Activated naive CD4-positive, alpha-beta T cell treated with anti-CD3 and anti-CD28 coated beads, Interleukin-2, amount 50 U/mL, for 16 hours (primary cell): ENCODE measurements around the gene BNIP1.

Experiments
- DNase-seq: peaks from one replicate; pipeline ENCODE4 v3.0.0-alpha.2; 2020

Gene BNIP1

DNA sequence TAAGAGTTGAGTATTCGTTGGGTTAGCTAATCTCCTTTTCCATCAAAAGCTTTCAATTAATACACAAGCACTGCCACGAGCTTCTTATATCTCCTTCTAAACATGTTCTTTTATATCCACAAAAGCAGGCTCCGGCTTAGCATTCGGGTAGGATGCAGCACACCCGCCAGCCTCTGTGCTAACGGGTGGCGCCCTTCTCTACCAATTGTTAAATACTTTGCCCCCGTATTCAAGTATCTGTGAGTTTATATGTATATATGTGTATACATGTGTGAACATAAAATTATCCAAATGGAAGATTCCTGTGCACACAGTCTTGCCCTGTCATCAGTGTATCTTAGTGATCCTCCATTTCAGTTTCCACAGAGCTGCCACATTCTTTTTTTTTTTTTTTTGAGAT, 27.8 kb downstream of the BNIP1 start:
- DNase-seq = no peak

DNA sequence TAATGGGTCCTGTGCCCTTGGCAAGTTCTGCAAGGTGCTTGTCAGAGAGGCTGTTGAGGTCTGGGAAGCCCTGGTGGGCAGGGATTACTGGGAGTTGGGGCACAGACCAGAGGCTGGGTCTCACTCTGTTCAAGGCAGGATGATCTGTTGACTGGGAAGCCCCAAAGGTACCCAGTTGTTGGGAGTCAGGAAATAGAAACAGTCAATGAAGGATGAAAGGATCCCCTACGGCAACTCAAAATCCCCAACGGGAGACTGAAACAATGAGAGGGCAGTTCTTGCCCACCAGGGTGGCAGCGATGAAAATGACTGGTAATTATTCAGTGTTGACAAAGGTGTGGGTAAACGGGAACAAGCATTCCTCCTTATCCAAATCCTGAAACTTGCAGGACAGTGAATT, 31.2 kb downstream of the BNIP1 start:
- no peak for DNase-seq

DNA sequence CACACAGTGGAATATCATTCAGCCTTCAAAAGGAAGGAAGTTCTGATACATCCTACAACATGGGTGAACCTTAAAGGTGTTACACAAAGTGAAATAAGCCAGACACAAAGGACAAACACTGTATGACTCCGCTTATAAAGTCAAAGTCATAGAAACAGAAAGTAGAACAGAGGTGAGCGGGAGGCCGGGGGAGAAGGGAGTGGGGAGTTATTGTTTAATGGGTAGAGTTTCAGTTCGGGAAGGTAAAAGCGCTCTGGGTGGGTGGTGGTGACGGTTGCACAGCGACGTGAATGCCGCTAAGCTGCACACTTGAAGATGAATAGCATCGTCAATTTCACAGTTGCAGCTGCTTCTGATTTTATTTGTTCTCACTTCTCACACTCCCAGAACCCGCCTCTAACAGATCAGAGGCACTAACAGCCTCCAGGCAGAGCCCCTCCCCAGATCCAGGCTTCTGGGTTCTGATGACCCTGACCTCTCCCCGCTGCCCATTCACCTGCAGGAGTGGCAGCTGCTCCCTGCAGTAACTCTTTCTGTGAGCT, 34.1 kb downstream of the BNIP1 start:
- no peak for DNase-seq

DNA sequence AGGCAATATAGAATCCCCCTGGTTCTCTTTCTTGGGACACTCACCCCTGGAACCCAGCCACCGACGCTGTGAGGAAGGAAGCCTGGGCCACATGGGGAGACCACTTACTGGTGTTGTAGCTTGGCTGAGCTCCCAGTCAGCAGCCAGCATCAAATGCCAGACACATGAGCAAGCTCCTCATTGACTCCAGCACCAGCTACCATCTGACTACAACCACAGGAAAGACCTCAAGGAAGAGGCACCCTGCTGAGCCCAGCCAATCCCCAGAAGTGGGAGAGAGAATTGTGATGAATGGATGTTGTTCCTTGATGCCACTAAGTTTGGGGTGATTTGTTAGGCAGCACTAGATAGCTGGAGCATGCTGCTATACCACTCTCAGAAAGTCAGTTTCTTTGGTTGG, 36.0 kb downstream of the BNIP1 start:
- no peak for DNase-seq

DNA sequence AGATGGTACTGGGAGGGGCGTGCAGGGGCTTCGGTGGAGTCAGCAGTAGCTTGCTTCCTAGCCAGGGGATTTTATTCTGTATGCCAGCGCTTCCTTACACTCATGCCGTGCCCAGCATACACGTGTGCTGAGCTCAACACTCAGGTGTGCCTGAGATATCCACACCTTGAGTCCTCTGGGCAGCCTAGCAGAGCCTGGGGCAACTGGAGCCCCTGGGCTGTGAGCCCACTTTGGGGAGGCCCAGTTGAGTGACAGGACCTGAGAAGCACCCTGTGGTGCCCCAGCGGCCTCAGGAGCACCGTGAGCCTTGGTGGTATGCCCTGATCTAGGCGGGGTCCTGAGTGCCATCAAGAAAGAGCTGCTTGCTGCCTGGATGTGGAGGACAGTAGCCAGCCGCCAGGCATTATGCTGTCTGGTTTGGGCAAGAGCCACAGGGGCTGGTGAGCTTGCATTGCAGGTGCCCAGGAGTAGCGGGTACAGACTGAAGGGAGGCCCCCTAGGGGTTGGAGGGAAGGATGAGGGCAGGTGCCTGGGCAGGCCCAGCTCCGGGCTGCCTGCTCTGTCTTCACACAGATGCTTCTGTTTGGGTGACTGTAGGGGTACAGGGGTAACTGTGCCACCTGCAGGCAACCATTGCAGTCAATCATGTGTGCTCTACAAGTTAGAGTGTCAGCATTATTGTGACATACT, 42.9 kb downstream of the BNIP1 start:
- DNase-seq = no peak

DNA sequence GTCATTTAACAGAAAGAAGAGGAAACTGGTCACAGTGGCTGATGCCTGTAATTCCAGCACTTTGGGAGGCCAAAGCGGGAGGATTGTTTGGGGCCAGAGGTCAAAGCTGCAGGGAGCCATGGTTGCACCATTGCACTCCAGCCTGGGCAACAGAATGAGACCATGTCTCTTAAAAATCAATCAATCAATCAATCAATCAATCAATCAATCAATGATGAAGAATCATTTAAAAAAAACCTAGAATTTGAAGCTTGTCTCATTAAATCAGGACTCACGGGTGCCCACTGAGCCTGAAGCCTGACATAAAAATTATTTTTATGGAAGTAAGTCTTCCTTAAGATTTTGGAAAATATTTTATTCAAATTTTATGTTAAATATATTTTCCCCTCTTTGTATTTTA, 43.9 kb downstream of the BNIP1 start:
- DNase-seq = no peak

DNA sequence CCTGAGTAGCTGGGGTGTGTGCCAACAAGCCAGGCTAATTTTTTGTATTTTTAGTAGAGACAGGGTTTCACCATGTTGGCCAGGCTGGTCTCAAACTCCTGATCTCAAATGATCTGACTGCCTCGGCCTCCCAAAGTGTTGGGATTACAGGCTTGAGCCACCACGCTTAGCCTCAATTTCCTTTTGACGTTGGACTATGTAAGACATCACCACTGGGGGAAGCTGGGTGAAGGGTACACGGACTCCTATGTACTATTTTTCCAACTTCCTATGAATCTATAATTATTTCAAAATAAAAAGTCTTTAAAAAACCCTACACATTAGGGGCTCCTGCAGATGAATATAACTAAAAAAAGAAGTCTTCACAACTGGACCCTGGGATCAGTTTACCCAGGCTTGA, 46.7 kb downstream of the BNIP1 start:
- no peak for DNase-seq

DNA sequence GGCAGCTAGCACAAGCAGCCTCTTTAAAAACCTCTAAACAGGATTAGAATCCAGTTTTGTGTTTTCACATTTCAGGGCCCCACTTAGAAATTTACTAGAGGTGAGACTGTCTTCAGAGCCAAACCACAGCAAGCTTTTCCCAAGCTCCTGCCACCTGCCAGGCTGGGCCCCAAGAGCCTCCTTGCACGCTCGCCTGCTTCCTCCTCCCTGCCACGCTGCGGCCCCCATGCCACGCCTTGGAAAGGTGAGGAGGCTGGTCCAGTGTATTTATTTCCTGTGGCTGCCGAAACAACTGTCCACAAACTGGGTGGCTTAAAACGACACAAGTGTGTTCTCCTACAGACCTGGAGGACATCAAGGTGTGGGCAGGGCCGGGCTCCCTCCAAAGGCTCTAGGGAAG, 47.2 kb downstream of the BNIP1 start:
- DNase-seq = no peak

DNA sequence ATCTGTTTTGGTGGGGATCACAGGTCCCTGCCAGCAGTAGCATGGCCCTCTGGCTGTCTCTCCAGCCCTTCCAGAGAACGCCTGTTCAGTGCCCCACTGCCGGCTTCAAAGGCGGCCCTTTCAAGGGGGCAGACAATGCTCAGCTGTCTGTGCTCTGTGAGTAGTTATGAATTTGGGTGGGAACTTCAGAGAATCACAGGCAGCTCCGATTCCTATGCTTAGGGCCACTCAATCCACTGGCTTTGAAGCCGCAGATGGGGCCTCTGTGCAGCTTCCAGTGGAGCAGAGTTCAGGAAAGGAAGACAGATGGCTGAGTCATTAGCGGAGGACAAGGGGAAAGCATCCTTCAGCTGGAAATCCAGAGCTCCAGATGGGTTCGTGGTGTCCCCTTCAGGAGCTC, 48.2 kb downstream of the BNIP1 start:
- no peak for DNase-seq

DNA sequence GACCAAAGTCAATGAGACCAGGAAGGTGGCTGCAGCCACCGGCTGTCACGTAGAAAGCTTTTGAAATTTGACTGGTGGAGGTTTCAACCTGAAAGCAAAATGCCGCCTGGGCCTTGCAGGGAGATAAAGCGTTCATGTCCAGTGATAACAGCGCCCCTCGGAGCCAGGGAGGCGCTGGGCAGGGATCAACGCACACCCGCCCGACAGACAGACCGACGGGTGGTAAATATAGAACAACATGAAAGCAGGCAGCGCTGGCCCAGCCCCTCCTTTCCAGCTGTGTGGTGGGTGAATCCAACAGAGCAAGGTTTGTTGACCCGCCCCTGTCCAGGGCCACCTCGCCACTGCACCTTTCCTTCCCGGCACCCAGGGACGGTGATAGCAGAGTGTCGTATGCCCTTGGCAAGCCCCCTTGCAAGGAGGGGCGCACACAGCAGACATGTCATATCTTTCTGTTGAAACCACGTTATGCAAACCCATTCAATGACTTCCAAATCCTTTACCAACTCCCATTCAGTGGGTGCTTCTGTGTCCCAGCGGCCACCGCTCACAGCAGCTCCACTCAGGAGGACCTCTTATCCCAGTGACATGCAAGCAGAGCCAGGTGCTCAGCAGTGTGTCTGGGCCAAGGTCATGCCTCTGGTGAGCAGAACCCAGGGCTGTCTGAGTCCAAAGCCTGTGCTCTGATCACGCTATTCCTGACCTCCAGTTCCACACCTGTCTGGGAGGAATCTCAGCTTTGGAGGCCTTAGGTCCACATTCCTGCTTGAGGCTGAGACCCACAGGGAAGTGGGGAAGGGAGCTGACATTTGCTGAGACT, 52.0 kb downstream of the BNIP1 start:
- DNase-seq = no peak

DNA sequence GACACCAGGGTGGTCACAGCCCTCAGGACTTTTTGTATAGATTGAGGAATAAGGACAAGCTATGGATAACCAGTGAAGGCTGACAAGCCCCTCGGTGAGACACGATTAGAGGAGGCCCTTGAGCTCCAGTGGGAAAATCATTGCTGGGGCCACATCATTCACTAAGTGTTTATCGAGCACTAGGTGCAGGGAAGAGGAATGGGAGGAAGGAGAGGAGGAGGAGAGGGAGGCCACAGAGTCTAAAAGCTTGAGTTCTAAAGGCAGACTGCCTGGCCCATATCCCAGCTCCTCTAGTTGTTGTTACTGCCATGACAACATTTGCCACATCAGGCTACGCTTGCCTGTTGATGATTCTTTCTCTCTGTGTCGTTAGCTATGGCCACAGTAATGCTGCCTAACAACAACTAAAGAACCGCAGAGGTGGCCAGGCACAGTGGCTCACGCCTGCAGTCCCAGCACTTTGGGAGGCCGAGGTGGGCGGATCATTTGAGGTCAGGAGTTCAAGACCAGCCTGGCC, 53.1 kb downstream of the BNIP1 start:
- DNase-seq = no peak

DNA sequence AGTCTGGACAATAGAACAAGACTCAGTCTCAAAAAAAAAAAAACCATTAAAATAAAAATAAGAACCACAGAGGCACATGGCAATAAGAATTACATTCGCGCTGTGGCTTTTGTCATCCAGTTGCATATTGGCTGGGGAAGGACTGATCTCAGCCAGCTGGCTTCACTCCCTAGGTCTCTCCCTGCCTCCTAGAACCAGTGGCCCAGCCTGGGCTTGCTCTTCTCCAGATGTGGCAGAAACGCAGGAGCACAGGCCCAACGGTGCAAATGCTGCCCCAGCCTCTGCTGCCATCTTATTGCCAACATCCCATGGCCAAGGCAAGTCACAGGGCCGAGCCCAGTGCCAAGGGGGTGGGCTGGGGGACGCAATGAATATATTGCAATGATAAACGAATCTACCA, 53.7 kb downstream of the BNIP1 start:
- no peak for DNase-seq

DNA sequence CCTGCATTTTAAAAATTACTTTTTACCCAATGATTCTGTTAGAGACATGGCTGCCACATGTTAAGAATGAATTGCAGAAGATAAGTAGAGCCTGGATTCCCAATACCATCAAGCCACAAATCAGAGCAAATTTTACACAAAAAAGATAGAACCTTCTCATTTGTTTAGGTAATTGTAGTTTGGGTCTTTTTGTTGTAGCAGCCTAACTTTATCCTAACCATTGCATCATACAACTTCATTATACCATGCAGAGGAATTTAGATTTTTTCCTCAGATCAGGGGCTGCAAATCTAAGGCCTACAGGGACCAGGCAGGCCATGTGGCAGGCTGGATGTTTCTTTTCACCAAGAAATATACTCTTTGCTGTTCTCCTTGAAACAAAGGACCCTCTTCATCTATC, 56.0 kb downstream of the BNIP1 start:
- DNase-seq = no peak

DNA sequence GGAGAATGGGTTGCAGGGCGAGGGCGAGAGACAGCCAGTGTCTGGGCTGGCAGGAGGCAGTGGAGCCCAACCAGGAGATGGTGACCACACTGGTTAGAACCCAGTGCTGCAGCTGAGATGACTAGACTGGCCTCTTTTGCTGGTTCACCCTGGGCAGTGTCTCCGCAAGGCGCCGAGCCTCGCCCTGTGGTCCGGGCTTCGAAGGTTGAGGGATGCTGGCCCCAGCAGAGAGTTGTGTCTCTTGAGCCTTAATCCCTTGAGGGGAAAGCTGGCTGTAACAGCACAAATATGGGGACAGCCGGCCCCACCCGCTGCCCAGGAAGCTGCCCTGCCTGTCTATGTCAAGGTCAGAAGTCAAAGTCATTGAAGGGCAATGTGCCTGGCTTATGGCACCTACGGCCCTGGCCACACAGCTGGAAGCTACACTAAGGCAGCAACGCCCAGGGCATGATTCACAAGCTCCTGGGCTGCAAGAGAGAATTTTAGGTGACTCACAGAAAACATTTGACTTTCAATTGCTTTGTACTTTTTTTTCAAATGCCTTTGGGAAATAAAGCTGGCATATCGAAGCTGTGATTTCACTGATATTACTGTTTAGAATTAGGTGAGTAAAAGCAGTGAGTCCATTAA, 57.4 kb downstream of the BNIP1 start:
- DNase-seq = no peak

DNA sequence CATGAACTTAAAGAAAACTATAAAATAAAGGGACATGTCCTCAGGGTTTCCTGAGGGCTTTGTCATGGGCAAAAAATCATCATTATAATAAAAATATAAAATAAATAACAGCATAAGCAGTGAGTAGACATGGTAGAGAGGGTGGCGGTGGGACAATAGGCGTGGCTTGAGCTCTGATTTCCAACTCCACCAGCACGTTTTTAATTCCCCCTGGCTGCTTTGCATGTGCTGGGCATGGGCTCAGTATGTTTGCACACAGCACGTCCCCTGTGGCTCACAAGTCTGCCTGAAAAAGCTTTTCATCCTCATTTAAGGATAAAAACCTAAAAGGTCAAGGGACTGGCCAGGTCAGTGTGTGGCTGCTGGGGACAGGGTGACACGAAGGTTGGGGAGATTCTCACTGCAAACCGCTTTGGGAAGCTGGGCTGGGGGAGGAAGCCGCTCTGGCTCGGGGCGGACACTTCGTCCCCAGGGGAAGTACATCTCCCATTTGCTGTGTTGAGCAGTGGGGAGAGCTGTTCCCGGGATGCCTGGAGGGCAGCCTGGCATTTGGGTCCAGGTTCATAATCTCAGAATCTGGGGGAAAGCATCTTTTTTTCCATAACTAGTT, 58.0 kb downstream of the BNIP1 start:
- no peak for DNase-seq

DNA sequence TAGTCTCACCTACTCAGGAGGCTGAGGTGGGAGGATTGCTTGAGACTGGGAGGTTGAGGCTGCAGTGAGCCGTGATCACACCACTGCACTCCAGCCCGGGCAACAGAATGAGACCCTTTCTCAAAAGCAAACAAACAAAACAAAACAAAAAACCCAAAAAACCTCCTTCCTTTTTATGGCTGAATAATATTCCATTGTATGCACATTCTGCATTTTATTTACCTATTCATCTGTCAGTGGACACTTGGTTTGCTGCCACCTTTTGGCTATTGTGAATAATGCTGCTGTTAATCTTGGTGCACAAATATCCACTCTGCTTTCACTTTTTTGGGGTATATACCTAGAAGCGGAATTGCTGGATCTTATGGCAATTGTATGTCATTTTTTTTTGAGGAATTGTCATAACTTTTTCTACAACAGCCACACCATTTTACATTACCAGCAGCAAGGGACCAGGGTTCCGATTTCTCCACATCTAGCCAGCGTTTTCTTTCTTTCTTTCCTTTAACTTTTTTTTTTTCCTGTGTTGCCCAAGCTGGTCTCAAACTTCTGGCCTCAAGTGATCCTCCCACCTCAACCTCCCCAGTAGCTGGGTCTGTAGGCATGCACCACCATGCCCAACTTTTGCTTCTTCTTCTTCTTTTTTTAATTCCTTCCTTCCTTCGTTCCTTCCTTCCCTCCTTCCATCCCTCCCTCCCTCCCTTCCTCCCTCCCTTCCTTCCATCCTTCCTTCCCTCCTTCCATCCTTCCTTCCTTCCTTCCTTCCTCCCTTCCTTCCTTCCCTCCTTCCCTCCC, 60.1 kb downstream of the BNIP1 start:
- no peak for DNase-seq

DNA sequence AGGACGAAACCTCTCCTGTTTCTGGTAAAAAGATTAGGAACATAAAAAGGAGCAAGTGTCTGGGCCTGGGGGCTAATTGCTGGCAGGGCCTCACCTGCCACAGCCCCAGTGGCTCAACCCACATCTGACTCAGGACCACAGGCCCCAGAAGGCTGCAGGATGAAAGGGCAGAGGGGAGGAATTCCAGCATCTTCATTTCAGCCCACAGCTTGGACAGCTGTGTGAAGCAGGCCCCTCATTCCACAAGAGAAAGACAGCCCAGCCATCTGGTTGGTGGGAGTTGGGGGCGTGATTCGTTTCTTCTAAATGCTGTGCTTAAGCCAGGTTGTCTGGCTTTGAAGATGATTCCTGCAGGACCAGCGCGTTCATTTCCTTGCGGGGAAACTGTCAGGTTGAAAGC, 61.6 kb downstream of the BNIP1 start:
- DNase-seq = no peak

DNA sequence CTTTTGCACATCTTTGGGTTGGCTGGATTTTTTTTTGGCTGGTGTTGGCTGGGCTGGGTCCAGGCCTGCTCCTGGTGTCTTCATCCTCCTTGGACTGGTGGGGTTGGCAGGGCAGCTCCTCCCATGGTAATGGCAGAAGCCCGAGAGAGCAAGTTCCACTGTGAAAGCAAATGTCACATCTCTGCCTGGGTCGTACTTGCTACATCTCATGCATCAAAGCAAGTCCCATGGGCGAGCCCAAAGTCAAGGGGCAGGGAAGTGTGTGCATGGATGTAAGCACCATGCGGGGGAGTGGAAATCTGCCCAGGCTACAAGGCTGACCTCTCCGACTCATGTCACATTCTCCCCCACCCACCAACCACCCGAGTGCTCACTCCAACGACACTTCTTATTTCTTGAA, 64.0 kb downstream of the BNIP1 start:
- no peak for DNase-seq

DNA sequence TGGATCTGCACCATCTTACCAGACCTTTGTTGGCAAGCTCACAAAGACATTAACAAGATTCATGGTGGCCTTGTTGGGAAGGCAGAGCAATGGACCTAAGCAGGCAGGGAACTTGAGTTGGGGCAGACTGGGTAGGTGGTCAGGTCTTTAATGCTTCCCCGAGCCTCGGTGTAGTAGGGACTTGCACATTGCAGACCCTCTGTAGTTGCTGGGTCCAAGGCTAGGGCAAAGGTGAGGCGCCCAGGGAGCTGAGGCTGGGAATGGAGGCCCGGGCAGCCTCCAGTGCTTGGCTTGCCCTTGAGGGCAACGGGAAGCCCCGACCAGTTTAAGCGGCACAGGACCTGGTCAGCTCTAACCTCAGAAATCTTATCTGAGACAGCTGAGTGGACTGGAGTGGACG, 66.5 kb downstream of the BNIP1 start:
- DNase-seq = no peak

DNA sequence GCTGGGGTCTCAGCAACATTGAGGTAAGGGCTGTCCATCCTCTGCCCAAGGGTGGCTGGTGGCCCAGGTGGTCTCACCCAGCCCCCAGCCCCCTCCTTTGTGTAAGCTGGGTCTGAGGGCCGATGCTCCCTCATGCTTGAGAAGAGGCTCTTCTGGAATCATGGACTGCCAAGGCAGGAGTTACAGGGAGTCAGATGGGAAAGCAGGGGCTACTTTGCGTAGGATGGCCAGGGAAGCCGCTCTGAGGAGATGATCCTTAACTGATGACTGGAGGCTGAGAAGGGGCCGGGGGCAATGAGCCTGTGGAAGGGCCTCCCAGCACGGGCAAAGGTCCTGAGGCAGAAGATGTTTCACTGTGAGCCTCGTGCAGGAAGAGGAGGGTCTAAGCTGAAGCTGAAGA, 67.0 kb downstream of the BNIP1 start:
- DNase-seq = no peak

DNA sequence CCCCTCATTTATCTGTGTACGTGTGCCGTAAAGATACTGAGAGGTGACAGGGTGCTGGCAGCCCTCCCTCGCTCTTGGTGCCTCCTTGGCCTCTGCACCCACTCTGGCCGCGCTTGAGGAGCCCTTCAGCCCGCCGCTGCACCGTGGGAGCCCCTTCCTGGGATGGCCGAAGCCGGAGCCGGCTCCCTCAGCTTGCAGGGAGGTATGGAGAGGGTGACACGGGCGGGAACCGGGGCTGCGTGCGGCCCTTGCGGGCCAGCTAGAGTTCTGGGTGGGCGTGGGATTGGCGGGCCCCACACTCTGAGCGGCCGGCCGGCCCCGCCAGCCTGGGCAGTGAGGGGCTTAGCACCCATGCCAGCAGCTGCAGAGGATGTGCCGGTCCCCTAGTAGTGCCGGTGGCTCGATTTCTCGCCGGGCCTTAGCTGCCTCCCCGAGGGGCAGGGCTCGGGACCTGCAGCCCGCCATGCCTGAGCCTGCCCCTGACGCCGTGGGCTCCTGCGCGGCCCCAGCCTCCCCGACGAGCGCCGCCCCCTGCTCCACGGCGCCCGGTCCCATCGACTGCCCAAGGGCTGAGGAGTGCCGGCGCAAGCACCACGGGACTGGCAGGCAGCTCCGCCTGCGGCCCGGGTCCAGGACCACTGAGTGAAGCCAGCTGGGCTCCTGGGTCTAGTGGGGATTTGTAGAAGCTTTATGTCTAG, 69.1 kb downstream of the BNIP1 start:
- DNase-seq = no peak
